Muscle of leg (tissue), 11 donors: ENCODE data around the gene CLCN1. TPM values are rescaled to one million over a fixed set of nuclear protein-coding genes. Genes with fewer than 3 reads are reported as not detected.

ENCODE experiments used
- DNase-seq: peaks from one replicate; pipeline ENCODE4 v3.0.0; 2013
- H3K27ac ChIP-seq: one replicate; pipeline ENCODE4 v1.5.1; 2013; ENCODE audit warnings: mild to moderate bottlenecking, low read length, control low read depth
- H3K27me3 ChIP-seq: one replicate; pipeline ENCODE4 v1.6.1; 2013; ENCODE audit warnings: low read length; ENCODE audit not compliant: control insufficient read depth, insufficient read depth
- H3K36me3 ChIP-seq: one replicate; pipeline ENCODE4 v1.6.1; 2013; ENCODE audit warnings: low read length; ENCODE audit not compliant: control insufficient read depth, insufficient read depth
- H3K4me1 ChIP-seq: one replicate; pipeline ENCODE4 v1.6.1; 2013; ENCODE audit warnings: low read length; ENCODE audit not compliant: control insufficient read depth, insufficient read depth
- H3K4me3 ChIP-seq: one replicate; pipeline ENCODE4 v1.5.1; 2013; ENCODE audit warnings: low read length, control low read depth
- H3K9me3 ChIP-seq: replicated peaks from 2 replicates; pipeline ENCODE4 v1.6.1; 2013; ENCODE audit warnings: low read depth, low read length; ENCODE audit not compliant: control insufficient read depth
- WGBS: methylation state at CpG from one replicate; pipeline ENCODE4 v1.1.5; 2013; ENCODE audit warnings: missing lambda C conversion rate; ENCODE audit not compliant: insufficient coverage; 5-methylcytosine and 5-hydroxymethylcytosine counted together
- polyA plus RNA-seq, 8 donors: library from polyadenylated mRNA; unstranded; fragments of 120-200 nt; gene quantifications; one replicate each; pipeline versions ENCODE4 v1.2.1 to v1.2.3, GENCODE V29; 2013; ENCODE audit warnings: inconsistent platforms in 1 of 8, low replicate concordance in 1 of 8; ENCODE audit not compliant: insufficient read length in 8 of 8, insufficient read depth in 1 of 8
- total RNA-seq: library from RNA; stranded (reverse); fragments of 120-200 nt; gene quantifications from one replicate; pipeline ENCODE4 v1.2.4, GENCODE V29; 2013

CLCN1 gene
- total and polyA plus RNA-seq, 9 donors: 0.27 to 3.1 (median 1.1) TPM

DNA sequence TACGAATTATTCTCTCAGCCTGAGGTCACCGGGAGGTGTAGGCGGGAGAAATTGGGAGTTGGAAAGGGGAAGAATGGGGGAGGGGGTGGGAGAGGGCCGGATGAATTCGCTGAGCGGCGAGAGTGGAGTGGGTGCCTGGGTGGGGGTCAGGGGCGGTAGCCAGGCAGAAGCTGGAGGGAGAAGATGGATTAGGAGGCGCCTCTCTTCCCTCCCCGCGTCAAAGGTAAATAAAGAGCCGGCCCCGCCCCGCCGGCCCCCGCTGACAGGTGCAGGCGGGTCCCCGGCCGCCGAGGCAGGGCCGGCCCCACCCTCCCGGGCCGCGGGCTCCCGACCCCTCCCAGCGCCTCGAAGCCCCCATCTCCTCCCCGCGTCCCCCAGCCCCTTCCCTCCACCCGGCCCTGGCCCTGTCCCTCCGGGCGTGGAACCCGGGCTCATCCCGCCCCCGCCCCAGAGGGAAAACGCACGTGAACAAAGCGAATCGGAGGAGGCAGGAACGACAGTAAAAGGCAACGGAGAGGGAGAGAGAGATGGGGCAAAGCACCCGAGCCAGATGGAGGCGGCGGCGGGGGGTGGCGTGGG lies 45.7 kb downstream of the CLCN1 start:
- Histone ChIP-seq H3K4me1 (peaks cover 8% of the 10 kb centered on the region), H3K27me3 (peaks cover 63% of the 10 kb centered on the region), H3K4me3 (peak overlapping the region; percentile 33), H3K9me3 (no peaks in the 10 kb centered on the region), H3K36me3 (no peaks in the 10 kb centered on the region), H3K27ac (no peak overlapping the region)
- no peak for DNase-seq
- under 1% methylated on average over 39 of the region's 46 CpGs for WGBS

DNA sequence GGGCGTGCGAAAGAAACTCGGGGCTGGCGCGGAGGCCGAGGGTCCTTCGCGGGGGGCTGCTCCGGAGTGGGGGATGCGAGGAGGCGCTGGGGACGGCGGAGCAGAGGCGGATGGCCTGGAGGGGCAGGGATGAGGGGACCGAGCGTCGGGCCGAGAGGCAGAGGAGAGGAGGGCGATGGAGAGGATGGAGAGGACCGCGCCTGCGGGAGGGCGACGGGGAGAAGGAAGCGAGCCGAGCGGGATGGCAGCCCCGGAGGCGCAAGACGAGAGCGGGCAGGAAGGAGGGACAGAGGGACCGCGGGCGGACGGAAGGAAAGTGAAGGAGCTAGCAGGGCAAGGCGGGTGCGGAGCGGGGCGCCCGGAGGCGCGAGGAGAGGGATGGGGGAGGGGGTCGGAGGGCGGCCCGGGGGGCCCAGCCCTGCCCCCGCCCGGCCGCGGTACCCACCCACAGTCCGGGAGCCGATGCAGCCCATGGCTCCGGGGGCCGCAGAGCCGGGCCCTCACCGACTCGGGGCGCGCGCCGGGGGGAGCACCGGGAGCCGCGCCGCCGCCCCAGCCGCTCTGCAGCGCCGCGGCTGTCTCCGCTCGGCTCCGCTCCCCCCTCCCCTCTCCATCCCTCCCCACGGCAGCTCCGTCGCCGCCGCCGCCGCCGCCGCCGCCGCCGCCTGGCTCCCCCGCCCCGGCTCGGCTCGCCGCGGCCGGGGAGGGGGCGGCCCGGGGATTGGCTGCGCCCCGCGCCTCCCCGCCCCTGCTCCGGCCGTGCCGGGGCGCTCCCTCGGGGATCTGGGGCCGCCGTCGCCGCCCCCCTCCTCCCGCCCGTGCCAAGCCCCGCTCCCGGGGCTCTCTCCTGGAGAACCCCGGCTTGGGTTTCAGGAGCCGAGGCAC lies 46.5 kb downstream of the CLCN1 start, which contains the start of gene FAM131B:
FAM131B (minus strand) TSS at position 583 of the 885 bp plus-strand sequence; CDS start at position 473, 110 bp downstream.
- Histone ChIP-seq H3K9me3 (no peaks in the 10 kb centered on the region), H3K36me3 (no peaks in the 10 kb centered on the region), H3K27ac (no peak within 1 kb of the TSS), H3K27me3 (peaks cover 66% of the 10 kb centered on the region), H3K4me3 (peak within 1 kb of the TSS; percentile 33), H3K4me1 (peaks cover 8% of the 10 kb centered on the region)
- under 1% methylated on average over 96 of the region's 112 CpGs for WGBS
- peak; percentile 28 for DNase-seq

DNA sequence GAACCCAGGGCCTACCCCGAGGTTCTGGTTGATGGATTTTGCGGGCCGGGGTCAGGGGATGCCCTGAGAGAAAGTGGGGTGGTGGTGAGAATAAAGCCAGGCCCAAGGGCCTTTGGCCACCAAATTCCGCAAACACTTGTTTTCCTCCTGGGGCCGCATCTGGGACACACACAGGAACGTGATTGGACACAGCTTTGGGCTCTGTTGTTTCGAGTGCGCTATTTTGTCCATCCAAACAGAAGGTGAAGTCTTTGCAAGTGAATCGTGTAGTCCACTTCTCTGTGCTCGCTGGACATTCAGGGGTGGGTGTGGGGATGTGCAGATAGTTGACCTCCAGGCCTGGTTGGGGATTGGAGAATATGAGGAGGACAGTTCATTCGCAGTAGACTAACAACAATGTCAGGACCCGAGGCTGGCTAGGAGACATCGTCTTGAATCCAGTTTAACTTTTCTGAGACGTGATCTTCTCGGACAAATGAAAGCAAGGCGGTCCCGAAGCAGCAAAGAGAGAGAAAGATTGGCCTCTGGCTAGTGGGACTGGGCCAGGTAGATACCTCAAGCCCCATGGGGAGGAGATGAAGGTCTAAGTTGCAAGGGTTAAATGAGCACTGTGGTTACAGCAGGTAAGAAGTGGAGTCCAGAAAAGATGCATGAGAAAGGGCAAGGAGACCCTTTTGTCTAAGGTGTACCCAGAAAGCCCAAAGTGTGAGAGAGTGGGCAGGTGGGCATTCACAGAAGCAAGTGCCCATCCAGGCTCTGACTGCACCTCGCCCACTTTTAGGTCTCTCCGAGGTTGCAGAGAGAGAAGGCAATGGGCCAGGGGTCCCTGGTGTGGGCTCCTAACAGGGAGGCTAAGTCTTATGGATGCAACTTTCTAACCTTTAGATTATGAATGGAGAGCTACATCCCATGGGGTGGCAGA lies 47.4 kb downstream of the CLCN1 start:
- Histone ChIP-seq H3K36me3 (no peaks in the 10 kb centered on the region), H3K4me1 (peaks cover 8% of the 10 kb centered on the region), H3K9me3 (no peaks in the 10 kb centered on the region), H3K27me3 (peaks cover 69% of the 10 kb centered on the region), H3K27ac (no peak overlapping the region), H3K4me3 (peak overlapping the region; percentile 33)
- DNase-seq: no peak
- 36% methylated on average over 19 of the region's 19 CpGs for WGBS

DNA sequence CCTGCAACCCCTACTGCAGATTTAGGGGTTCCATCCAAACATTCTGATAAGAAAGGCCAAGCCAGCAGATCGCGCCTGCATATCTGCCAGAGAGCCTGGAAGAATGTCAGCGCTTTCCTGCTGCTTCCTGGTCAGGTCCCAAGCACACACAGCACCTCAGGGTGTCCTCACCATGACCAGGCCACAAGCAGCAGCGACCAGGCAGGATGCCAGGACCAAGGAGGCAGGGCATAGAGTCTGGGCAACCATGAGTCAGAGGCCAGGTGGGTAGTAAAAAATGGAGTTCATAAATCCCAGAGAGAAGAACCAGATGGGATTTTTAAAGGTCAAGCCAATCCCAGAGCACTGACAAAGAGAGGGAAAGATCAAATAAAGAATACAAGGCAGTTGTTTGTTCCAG lies 52.1 kb downstream of the CLCN1 start:
- Histone ChIP-seq H3K4me3 (no peak overlapping the region), H3K27ac (no peak overlapping the region), H3K9me3 (no peaks in the 10 kb centered on the region), H3K4me1 (peaks cover 3% of the 10 kb centered on the region), H3K36me3 (no peaks in the 10 kb centered on the region), H3K27me3 (peaks cover 31% of the 10 kb centered on the region)
- DNase-seq: no peak
- WGBS: 93% methylated on average over 3 of the region's 4 CpGs

DNA sequence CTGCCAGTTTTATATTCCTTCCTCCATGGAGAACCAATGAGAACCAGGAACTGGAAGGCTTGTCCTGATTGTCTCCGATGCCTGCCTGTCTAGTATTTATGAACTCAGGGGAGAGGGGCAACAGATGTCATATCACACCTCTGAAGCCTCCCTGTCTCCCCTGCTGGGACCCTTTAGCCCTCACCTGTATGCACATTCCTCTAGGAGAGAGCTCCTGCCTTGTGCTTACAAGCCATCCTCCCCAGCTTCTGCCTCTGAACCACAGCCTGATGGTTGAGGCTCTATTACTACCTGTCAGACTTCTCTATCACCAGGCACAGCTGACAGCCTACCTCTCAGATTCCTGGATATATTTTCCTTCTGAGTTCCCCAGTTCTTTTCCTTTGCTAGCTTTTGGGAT lies 52.5 kb downstream of the CLCN1 start:
- Histone ChIP-seq H3K36me3 (no peaks in the 10 kb centered on the region), H3K9me3 (no peaks in the 10 kb centered on the region), H3K27ac (no peak overlapping the region), H3K4me1 (no peaks in the 10 kb centered on the region), H3K27me3 (peaks cover 27% of the 10 kb centered on the region), H3K4me3 (no peak overlapping the region)
- no CpG with 5 or more reads among the region's 1 CpG for WGBS
- no peak for DNase-seq

DNA sequence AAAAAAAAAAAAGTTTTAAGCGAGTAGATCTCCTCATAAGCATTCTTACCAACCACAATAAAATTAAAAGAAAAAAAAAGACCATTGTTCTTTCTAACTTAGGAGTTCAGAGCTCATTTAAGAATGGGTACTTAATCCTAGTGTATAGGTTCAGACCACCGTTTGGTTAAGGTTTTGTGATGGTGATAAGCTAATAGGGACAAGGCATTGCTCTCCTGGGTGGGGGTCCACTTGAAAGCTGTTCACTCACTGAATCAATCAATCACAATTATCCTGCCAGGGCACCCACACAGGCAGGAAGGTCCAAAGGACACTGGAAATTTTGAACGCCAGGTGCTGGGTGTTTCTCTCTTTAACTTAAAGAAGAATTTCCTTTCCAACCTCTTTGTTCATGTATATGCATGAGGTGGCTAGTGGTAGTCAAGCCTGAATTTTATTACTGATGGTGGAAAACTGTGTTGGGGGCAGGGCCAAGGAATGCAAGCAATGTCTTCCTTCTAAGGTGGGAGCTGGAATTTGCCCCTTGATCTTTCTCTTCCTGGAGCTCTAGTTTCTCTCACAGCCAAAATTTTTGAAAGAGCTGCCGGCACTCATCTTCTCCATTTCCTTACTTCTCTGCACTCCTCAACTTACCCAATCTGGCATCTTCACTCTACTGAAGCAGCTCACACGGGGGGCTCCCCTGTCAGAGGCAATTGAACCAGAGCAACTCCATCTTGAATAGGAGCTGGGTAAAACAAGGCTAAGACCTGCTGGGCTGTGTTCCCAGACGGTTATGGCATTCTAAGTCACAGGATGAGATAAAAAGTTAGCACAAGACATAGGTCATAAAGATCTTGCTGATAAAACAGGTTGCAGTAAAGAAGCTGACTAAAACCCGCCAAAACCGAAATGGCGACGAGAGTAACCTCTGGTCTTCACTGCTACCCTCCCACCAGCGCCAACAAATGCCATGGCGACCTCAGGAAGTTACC lies 54.1 kb downstream of the CLCN1 start:
- Histone ChIP-seq H3K27me3 (peaks cover 15% of the 10 kb centered on the region), H3K27ac (no peak overlapping the region), H3K36me3 (no peaks in the 10 kb centered on the region), H3K9me3 (no peaks in the 10 kb centered on the region), H3K4me3 (no peak overlapping the region), H3K4me1 (no peaks in the 10 kb centered on the region)
- no peak for DNase-seq
- 42% methylated on average over 2 of the region's 12 CpGs for WGBS

DNA sequence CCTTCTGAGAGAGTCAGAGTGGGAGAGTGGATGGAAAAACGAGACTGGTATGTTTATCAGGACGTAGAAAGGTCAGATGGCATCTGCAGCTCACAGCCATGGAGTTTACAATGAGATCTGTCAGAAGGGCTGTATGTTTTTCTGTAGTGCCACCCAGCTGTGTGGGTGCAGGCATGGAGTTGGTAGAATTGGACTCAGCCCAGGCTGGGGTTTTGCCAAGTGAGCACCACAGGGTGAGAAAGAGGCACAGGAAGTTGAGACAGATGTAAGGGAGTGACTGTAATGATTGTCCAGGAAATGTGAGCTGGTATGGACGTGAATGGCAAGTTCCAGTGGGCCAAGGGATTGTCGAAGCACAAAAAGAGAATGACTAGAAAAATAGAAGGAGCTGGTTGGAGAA lies 56.2 kb downstream of the CLCN1 start:
- Histone ChIP-seq H3K36me3 (no peaks in the 10 kb centered on the region), H3K4me1 (no peaks in the 10 kb centered on the region), H3K4me3 (no peak overlapping the region), H3K9me3 (no peaks in the 10 kb centered on the region), H3K27me3 (peaks cover 5% of the 10 kb centered on the region), H3K27ac (no peak overlapping the region)
- DNase-seq: peak; percentile 37
- 44% methylated on average over 4 of the region's 4 CpGs for WGBS

DNA sequence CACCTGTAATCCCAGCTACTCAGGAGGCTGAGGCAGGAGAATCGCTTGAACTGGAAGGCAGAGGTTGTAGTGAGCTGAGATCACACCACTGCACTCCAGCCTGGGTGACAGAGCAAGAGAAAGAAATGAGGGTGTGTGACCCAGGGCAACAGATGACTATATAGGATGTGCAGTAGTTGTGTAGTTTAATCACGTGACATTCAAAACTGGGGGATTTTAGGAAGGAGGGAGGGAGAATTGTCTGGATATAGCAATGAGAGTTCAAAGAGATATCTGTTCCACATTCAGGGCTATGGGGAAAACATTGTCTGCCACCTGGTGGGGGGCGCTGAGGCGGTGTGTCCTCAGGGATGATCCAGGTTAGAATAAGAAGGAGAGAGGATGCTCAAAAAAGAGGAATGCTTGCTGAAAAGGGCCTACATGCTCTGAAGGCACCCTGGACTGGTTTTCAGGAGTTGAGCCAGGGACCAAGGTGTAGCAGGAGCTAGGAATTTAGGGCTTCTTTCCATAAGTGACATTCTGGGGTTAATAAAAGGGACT lies 57.4 kb downstream of the CLCN1 start:
- H3K36me3 ChIP-seq: no peaks in the 10 kb centered on the region
- 75% methylated on average over 4 of the region's 4 CpGs for WGBS
- no peak for DNase-seq
- H3K4me1 ChIP-seq: no peaks in the 10 kb centered on the region
- no peaks in the 10 kb centered on the region for H3K27me3 ChIP-seq
- H3K27ac ChIP-seq: no peak overlapping the region
- H3K4me3 ChIP-seq: no peak overlapping the region
- H3K9me3 ChIP-seq: no peaks in the 10 kb centered on the region

DNA sequence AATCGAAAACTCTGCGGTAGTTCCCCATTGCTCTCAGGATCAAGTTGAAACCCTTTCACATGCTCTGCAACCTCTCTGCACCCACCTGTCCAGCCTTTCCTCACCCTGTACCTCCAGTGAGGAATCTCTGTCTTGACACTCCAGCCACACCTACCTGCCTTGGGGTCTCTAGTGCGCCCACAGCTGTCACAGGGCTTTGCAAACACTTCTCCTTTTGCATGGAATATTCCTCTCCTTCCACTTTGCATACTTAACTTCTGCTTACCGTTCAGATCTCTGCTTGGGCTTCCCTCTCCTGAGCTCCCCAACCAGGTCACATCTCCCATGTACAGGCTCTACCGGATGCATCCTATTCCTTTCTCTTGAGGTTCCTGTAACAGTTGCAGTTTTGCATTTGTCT lies 58.6 kb downstream of the CLCN1 start:
- Histone ChIP-seq H3K9me3 (no peaks in the 10 kb centered on the region), H3K4me3 (no peak overlapping the region), H3K27ac (no peak overlapping the region), H3K27me3 (no peaks in the 10 kb centered on the region), H3K36me3 (no peaks in the 10 kb centered on the region), H3K4me1 (peaks cover 6% of the 10 kb centered on the region)
- DNase-seq: peak; percentile 24
- 64% methylated on average over 4 of the region's 5 CpGs for WGBS
